Stimulated activated CD4-positive, alpha-beta T cell treated with anti-CD3 and anti-CD28 coated beads, Interleukin-1b, Interleukin-23, amount 100 ng/mL, for 4 hours (primary cell): Measurements from ENCODE around the gene SPTBN1.
"Not testable (repeated sequence)": the region's sequence is repeated elsewhere in the genome, so short reads cannot be mapped to it uniquely, and the experiment has no call there.

Experiments used
- DNase-seq, 2 donors: peaks; one replicate each; pipeline ENCODE4 v3.0.0-alpha.2; 2020; ENCODE audit warnings: low read depth in 2 of 2

The SPTBN1 gene

DNA sequence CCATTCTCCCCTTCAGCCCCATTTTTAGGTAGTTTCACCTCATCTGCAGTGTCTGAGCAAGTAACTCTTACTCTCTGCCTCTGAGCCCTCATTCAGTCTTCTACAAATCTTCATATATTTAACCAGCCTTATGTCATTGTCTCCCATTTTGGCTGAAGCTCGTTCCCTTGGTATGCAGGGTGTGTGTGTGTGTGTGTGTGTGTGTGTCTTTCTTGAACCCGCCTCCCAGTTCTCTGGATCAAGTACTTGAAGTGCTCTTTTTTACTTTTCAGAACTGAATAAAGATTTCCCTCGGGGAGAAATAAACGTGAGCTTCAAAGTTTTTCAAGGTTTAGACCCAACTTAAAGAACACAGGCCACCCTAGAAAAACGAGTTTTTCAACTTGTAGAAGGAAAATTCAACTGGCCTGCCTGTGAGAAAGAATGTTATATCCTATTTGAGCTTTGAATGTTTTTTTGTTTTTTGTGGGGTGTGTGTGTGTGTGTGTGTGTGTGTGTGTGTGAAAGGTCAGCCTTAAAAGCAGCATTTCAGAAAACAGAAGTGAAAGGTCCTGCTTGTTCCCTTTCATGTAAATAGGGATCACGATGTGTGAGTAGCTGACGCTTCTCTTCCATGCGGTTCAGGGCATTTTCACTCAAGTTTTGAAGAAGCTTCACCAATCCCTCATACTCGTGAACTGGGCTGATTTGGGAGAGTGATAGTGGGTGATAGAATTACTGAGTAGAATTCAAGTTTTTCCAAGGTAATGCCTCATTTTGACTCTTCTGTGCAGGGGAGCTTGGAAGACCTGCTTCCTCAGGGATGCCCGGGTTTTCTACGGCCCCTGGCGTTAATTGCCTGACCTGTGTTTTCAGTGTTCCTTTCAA lies 216.7 kb downstream of the SPTBN1 start:
- DNase-seq: no peak

DNA sequence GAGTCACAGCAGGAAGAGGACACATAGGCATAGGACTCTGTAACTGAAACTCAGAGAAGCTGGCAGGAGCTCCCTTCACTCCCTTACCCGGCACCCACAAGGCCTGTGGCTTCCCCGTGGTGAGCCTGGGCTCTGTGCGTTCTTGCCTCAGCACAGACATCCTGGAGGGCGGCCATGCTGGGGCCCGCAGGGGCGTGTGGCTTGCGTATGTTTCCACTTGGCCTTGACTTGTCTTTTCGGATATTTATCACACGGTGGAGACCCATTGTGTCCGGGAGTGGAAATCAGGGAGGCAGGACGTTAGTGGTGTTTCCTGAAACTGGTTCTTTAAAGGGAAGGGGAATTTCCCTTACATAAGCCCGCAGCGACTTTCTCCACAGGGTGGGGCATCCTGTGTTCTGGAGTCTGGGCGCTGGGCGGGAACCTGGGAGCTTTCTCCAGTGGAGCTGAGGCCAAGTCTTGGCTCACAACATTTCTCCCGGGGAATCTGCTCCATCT lies 217.4 kb downstream of the SPTBN1 start:
- DNase-seq: no peak

DNA sequence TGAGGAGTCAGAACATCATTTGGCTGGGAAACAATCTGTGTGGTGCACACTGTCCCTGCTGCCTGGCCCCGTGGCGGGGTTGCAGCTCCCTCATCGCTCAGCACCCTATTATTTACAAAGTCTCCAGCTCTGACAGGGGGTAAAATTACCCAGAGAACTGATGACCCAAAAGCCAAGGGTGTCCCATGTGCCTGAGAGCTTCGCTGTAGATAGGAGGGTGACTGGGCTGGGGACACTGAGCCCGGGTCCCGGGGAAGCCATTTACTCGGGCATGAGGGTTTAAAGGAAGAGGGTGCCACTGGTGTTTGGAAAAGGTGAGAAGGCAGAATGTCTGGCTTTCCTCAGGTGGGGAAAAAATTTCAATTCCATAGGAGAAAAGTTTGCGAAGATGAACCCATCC lies 219.2 kb downstream of the SPTBN1 start:
- DNase-seq: no peak

DNA sequence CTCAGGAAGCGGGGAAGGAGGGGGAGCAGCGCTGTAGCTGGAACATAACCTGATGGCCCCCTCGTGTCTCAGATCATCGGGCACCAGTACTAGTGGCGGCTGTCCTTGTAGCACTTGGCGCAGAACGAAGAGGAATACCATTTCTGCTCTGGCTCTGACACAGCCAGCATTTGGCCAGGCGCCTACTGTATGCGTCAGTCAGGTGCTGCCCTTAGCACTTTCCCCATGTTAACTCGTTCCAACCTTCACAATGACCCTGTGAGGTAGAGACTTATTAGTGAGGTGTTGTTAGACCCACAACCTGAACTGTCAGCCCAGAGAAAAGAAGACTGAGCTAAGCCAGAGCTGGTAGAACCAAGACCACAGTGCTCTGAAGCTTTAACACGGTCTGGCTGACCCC lies 219.6 kb downstream of the SPTBN1 start:
- no peak for DNase-seq

DNA sequence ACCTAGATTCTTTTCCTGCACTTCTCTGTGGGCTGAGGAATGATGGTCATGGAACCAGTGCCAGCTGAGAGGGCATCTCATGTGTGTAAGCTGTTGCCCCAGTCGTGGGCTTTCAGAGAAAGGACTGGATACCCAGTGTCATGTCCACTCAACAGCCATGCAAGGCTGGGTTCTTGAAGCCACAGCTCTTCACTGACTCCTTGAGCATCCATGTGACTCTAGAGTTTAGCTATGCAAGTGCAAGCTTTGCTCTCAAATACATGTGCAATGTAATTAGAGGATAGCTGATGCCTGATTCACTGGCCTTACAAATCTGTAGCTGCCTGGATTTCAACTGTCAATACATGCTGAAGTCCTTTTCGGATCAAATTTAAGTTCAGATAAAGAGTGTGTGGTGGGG lies 220.5 kb downstream of the SPTBN1 start:
- DNase-seq: no peak

DNA sequence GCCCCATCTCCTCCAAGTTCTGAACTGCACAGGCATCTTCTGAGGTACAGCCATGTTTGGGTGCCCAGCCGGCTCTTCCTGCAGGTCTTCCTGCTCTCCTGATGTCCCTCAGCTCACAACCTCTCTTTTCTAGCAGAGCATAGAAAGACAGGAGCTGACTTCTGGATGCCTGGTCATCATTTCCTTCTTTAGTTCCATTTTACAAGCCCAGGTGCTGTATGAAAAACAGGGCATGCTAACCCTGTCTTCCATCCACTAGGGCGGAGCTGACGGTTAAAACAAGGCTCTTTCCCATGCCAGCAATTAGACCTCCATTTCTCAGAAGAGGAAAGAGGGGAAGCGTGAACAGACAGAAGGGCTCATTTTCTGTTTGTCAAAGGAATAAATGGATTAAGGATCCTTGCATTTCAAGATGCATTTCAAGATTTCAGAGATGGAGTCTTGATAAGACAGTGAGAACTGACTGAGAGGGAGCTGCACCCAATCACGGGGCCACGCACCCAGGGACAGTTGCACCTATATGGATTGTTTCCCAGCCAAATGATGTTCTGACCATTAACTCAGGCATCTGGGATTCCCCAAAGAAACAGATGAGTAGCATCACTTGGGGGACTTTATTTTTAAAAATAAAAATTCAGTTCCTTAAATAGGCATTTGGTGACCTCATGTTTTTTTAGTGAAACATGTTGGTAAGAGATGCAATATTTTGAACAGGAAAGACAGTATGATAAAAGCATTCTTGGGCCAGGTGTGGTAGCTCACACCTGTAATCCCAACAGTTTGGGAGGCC lies 221.5 kb downstream of the SPTBN1 start:
- no peak for DNase-seq

DNA sequence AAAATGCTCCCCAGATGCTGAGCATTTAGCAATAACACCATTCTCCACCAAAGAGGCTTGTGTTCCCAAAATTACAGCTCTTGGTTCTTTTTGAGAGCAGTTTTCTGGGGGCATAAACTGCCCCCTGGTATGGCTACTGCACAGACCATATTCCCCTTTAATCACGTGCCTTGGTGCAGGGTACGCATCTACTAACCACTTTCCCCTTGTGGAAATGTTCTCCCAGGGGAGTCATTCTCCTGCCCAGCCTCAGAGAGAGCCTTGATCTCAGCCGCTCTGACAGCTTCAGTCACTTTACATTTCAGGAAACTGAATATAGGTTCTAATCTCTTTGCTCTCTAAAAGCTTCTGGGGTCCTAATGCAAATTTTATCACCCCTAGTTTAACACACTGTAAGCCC lies 222.6 kb downstream of the SPTBN1 start:
- no peak for DNase-seq

DNA sequence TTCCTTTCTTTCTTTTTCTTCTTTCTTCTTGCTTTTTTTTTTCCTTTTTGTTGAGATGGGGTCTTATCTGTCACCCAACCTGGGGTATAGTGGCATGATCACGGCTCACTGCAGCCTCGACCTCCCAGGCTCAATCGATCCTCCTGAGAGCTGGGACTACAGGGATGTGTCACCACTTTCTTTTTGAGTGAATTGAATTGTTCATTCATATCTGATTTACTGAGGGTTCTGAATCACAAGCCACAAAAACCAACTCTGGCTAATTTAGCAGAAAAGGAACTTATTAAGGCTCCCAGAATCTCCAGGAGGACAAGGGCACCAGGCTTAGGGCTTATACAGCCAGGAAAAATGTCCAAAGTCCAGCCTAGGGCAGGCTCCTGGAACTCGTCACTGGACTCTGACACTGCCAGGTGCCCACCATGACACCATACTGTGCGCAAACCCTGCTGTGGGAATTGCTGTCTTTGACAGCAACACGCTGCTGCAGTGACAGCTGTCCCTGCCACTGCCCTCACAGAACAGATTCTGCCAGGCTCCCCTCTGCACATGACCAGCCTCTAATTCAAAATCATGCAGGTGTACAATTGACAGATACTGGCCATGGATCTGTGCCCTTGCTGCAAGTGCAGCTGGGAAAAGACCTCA lies 224.4 kb downstream of the SPTBN1 start:
- DNase-seq: no peak

DNA sequence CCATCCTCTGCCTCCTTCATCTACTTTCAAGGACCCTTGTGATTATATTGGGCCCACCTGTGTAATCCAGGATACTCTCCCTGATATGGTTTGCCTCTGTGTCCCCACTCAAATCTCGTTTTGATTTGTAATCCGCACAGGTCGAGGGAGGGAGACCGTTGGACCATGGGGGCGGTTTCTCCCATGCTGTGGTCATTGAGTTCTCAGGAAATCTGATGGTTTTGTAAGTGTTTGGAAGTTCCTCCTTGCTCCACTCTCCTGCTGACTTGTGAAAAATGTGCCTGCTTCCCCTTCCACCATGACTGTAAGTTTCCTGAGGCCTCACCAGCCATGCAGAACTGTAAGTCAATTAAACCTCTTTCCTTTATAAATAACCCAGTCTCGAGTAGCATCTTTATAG lies 225.3 kb downstream of the SPTBN1 start:
- DNase-seq: no peak

DNA sequence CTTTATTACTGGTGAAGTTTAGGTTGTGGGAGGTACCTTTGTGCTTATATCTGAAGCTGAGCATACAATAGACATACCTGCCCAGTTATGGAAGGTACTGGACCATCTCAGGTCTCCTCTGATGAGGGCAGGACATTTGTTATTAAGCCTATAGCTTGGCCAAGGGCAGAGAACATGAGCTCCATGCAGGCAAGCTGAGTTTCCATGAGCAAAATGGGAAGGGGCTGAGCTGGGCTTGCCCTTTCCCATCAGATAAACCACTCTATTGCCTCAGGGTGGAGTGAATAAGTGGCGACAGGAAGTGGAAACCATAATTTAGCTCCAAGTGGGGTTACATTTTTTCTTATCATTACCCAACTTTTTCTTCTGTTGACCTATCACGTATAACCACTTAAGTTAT lies 227.5 kb downstream of the SPTBN1 start:
- DNase-seq: no peak

DNA sequence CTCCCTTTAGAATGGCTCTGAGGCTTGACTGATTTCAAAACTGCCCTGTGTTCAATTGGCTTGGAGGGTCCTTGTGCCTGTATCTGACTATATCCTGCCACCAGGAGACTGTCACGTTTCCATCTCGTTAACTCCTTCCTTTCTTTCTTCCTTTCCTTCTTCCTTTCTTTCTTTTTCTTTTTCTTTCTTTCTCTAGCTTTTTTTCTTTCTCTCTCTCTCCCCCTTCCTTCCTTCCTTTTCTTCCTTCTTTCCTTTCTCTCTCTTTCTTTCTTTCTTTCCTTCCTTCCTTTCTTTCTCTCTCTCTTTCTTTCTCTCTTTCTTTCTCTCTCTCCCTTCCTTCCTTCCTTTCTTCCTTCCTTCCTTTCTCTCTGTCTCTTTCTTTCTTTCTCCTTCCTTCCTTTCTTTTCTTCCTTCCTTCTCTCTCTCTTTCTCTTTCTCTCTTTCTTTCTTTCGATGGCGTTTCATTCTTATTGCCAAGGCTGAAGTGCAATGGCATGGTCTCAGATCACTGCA lies 229.2 kb downstream of the SPTBN1 start:
- DNase-seq: no peak

DNA sequence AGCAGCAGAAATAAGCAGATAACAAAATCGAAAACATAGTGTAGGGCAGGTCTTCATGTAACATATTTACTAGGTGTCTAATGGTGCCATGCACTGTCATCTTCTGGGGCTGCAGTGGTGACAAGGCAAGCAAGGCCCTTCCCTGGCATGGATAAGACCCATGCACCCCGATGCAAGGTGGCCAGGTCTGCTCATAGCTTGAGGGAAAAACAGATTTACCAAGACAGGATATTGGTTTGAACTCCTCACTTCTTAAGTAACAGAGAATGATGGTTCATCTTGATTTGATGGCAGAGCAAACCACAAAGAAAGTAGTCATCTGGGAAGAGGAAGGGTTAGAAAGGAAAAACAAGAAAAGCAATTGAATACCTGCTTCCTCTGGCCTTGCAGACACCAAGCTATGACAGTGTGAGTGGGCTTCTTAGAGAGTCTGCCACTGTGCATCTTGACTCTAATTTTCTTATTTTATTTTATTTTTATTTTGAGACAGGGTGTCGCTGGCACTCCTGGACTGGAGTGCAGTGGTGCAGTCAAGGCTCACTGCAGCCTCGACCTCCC lies 231.5 kb downstream of the SPTBN1 start:
- no peak for DNase-seq

DNA sequence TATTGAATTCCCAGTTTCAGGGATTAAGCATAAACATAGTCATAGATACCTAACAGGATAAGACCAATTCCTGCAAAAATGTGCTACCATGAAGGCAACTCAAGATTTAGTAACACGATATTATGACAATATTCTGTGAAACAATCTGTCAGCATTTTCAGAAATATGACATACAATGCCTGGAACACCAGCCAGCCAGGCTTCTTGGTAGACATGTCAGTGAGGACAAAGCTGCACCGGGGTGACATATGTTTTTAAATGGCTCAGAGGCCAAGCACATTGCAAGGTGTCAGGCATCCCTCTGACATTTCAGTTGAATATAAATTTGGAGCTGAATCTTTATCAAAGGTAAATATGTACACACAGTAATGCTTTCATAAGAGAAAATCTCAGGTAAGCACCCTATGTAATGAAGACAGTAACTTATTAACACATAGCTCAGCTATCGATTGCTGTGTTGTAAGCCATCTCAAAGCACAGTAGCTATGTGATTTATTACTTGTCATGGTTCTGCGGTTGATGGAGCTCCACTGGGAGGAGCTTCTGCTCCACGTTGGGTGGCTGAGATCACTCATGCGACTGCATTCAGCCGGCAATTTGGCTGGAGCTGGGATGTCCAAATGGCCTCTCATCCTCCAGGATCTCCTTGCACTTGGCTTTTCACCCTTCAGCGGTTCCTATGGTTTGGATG lies 235.5 kb downstream of the SPTBN1 start:
- DNase-seq: no peak

DNA sequence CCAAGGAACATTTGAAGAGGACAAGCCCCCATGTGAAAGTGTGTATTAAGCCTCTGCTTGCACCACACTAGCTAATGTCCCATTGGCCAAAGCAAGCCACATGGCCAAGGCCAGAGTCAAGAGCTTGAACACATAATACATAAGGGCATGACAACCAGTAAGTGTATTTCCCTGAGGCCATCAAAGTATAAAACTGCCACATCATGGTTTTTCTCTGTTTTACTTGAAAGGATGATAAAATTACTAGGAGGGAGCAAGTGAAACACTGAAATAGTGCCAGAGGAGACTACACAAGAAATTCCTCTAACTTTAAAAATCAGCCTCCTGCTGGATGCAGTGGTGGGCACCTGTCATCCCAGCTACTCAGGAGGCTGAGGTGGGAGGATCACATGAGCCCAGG lies 236.4 kb downstream of the SPTBN1 start:
- no peak for DNase-seq

DNA sequence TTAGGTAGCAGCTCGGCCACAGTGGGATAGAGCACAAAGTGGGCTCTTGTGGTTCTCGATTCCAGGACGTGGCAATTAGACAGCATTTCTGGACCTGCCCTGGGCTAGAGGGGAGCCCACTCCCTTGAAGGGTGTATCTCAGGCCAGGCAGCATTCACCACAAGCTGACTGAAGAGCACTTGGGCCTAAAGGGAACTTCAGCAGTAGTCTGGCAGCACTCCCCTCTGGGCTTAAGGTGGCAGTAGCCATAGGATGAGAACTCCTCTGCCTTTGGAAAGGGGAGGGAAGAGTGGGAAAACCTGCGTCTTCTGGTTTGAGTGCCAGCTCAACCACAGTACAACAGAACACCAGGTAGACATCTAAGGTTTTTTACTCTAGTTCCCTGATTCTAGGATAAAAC lies 239.3 kb downstream of the SPTBN1 start:
- DNase-seq: no peak

DNA sequence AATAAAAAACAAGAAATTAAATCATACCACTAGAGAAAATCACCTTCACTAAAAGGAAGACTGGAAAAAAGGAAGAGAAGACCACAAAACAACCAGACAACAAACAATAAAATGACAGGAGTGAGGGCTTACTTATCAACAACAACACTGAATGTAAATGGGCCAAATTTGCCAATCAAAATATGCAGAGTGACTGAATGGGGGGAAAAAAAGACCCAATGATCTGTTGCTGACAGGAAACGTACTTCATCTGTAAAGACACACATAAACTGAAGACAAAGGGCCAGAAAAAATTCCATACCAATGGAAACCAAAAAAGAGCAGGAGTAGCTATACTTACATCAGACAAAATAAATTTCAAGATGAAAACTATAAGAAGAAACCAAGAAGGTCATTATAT lies 241.8 kb downstream of the SPTBN1 start:
- DNase-seq: no peak

DNA sequence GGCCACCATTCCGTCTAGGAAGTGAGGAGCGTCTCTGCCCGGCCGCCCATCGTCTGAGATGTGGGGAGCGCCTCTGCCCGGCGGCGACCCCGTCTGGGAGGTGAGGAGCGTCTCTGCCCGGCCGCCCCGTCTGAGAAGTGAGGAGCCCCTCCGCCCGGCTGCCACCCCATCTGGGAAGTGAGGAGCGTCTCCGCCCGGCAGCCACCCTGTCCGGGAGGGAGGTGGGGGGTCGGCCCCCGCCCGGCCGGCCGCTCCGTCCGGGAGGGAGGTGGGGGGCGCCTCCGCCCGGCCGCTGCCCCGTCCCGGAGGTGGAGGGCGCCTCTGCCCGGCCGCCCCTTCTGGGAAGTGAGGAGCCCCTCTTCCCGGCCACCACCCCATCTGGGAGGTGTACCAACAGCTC lies 242.8 kb downstream of the SPTBN1 start:
- DNase-seq: not testable (repeated sequence)

DNA sequence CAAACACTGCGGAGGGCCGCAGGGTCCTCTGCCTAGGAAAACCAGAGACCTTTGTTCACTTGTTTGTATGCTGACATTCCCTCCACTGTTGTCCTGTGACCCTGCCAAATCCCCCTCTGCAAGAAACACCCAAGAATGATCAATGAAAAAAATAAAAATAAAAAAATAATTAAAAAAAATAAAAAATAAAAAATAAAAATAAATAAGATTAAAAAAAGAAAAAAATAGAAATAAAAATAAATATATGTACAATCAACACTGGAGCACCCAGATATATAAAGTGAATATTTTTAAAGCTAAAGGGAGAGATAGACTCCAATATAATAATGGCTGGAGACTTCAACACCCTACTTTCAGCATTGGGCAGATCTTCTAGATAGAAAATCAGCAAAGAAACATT lies 243.5 kb downstream of the SPTBN1 start:
- no peak for DNase-seq

DNA sequence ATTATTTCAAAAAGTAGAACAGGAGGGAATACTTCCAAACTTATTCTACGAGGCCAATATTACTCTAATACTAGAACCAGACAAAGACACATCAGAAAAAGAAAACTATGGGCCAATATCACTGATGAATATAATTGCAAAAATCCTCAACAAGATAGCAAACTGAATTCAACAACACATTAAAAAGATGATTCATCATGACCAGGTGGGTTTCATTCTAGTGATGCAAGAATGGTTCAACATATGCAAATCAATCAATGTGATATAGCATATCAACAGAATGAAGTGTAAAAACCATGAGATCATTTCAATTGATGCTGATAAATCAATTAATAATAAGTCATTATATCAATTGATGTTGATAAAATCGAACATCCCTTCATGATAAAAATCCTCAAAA lies 244.9 kb downstream of the SPTBN1 start:
- DNase-seq: no peak

DNA sequence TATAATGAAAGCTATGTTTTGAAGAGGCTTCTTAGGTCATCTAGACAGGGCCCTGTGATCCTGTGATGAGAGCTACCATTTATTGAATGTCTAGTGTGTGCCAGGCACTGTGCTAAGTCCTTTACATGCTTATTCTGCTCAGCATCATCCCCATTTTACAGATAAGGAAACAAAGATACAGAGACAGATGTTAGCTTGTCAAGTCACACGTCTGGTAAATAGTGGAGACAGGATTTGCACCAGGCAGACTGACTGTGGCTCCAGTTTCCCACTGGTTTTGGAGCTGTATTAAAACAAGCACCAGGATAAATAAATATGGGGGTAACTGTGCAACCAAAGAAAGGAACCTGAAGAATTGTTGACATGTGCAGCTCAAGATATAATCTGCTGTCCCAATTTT lies 248.1 kb downstream of the SPTBN1 start:
- DNase-seq: no peak
